ENCODE data around the gene EXOC4. TPM values are rescaled to one million over a fixed set of nuclear protein-coding genes. Genes with fewer than 3 reads are reported as not detected.
"Not testable (repeated sequence)": the region's sequence is repeated elsewhere in the genome, so short reads cannot be mapped to it uniquely, and the experiment has no call there.

The EXOC4 gene
- total RNA-seq, 2 donors from 2014 or later: 52.4 to 74.0 TPM

DNA sequence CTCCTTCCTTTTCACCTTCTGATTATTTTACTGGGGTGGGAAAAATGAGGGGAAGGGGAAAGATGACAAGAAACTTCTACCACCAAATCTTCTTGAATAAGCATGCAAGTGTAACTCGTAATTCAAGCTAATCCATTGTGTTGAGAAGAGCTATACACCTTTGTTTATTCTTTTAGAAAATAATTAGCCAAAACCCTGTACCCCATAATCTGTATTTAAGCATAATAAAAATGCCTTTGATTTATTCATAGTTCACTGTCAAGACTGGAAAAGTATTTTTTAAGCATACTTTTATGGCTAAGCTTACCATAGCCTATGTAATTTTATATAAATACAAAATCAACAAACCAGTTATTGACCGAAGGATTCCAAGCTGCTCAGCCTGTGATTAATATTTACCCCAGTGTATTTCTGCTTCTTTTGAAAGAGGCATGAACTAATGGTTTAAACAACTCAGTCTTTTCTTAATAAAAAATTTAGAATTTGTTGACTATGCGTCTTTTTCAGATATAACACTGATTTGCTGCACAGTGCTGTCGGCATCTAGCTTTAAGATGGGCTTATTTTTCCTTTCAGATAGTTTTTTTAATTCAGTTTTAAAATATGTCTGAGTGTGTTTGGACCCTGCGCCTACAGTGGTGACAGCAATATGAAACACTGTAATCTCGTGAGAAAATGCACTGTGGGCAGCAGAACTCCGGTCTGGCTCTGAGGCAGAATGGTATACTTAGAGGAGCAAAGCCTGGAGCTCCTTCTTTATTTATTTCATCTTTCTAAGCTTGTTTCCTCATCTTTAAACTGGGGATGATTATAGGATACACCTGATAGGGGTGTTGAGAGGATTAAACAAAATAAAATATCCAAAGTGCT lies 635.4 kb downstream of the EXOC4 start:
- no peak overlapping the region for H3K27ac Mint-ChIP-seq
- H3K36me3 Mint-ChIP-seq: no peaks in the 10 kb centered on the region
- ATAC-seq (no peak), DNase-seq (ENCODE audit: low spot score in 2 of 2) (no peak)
- peaks cover 5 to 8% of the 10 kb centered on the region in 2 donors for H3K9me3 Mint-ChIP-seq

DNA sequence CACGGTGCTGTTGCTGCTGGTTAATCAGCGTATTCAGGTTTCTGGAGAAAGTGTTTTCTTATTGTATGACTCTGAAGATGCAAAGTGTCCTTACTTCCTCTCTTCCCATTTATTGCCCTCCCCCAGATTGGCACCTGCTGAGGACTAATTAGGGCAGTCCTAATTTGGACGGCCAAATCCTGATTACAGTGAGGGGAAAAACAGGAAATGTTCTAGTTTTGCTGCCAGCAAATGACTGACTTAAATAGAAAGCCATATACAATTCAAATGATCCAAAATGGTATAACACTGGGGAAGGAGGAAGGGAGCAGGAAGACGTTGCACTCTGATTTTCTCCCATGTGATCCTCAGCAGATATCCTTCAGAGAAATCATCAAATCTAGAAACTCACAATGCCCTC lies 651.9 kb downstream of the EXOC4 start:
- ATAC-seq (no peak), DNase-seq (ENCODE audit: low spot score in 2 of 2) (no peak)
- Mint-ChIP-seq H3K27ac (no peak overlapping the region), H3K9me3 (peaks cover 0 to 3% of the 10 kb centered on the region in 2 donors), H3K36me3 (peaks cover 18 to 20% of the 10 kb centered on the region in 2 donors)

DNA sequence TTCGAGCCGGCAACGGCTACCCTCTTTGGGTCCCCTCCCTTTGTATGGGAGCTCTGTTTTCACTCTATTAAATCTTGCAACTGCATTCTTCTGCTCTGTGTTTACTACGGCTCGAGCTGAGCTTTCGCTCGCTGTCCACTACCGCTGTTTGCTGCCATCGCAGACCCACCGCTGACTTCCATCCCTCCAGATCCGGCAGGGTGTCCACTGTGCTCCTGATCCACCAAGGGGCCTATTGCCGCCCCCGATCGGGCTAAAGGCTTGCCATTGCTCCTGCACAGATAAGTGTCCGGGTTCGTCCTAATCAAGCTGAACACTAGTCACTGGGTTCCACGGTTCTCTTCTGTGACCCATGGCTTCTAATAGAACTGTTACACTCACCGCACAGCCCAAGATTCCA lies 653.7 kb downstream of the EXOC4 start:
- not testable (repeated sequence) for DNase-seq (ENCODE audit: low spot score in 2 of 2); ATAC-seq; H3K27ac Mint-ChIP-seq; H3K9me3 Mint-ChIP-seq
- peaks cover 24 to 26% of the 10 kb centered on the region in 2 donors for H3K36me3 Mint-ChIP-seq

DNA sequence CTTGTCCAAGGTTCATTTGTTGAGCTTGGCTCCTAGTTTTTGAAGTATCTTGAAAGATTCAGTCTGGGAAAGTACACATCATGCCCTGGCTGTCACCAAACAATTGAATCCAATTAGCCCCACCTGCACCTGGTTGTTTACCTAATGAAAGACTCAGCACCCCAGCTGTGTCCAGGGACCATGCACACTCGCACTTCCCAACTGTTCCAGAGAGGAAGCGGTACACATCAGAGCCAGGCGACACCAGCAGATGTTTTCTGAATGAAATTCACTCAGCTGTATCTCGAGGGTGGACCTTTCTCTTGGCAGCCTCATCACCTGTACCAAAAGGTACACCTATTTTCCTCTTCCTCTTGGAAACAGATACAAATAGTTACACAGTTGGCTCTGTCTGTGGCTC lies 657.9 kb downstream of the EXOC4 start:
- H3K36me3 Mint-ChIP-seq: peaks cover 14 to 15% of the 10 kb centered on the region in 2 donors
- H3K27ac Mint-ChIP-seq: no peak overlapping the region
- peaks cover 0 to 3% of the 10 kb centered on the region in 2 donors for H3K9me3 Mint-ChIP-seq
- ATAC-seq (no peak), DNase-seq (ENCODE audit: low spot score in 2 of 2) (no peak)

DNA sequence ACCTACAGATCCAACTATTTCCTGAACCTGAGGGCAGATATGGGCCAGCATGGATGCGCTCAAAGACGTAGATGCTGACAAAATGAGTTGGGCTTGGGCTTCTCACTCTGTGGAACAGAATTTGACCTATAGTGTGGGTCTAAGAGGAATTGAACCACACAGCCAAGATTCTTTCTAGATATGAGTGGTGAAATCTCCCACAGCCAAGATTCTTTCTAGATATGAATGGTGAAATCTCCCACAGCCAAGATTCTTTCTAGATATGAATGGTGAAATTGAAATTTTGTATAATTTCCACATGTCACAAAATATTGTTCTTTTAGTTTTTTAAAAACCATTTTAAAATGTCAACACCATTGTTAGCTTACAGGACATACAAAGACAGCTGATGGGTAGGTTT lies 658.8 kb downstream of the EXOC4 start:
- Mint-ChIP-seq H3K36me3 (peaks cover 18 to 20% of the 10 kb centered on the region in 2 donors), H3K9me3 (peaks cover 0 to 3% of the 10 kb centered on the region in 2 donors), H3K27ac (no peak overlapping the region)
- ATAC-seq: peak in 1 of 2 donors; percentile 77
- no peak for DNase-seq (ENCODE audit: low spot score in 2 of 2)

DNA sequence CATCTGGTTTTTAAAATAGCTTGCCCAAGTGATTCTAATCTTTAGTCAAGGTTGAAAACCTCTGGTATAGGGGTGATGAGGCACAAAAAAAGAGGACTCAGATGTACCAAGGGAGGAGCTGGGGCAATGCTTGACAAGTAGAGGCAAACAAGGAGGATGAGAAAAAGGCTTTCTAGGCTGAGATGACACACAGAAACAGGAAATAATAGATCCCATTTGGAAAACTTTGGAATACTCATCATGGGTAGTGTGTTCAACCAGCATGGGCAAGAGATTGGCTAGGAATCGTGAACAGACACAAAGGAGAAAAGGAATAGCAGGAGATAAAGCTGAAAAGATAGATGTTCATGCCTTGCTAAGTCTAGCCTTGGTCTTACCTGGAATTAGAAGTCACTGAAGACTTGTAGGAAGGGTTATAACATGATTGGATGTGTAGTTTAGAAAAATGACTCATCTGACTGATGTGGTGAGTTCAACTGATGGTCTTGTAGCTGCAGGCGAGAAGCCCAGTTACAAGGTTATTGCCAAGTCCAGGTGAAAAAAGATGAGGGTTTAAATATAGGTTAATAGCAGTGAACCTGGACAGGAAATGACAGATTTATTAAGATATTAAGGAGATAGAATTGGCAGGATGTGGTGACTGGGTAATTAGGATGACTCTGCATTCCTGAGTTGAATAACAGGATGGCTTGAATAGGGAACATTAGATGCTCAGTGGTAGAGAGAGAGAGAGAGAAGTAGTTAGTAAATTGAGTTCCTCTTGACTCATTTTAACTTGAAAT lies 660.2 kb downstream of the EXOC4 start:
- ATAC-seq (peak; percentile 41 to 83), DNase-seq (ENCODE audit: low spot score in 2 of 2) (no peak)
- no peak overlapping the region for H3K27ac Mint-ChIP-seq
- H3K36me3 Mint-ChIP-seq: peaks cover 26 to 28% of the 10 kb centered on the region in 2 donors
- H3K9me3 Mint-ChIP-seq: peaks cover 0 to 3% of the 10 kb centered on the region in 2 donors

DNA sequence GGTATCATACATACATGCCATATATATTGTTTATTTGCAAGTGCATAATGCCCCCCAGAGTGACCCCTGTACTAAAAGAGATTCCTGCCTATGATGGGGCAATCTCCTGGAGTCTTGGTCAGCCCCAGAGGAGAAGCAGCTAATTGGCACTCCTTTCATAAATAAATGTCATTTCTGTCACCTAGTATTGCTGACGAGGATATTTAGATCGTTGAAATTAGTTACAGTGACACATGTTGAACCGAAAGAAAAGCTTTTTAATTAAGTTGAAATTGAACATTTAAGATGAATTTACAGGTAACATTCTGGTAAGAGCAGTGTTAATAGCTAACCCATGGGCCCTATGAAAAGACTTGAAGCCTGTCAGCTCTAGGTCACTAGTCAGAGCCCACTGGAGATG lies 663.7 kb downstream of the EXOC4 start:
- DNase-seq (ENCODE audit: low spot score in 2 of 2) (no peak), ATAC-seq (no peak)
- Mint-ChIP-seq H3K9me3 (peaks cover 11 to 19% of the 10 kb centered on the region in 2 donors), H3K36me3 (peaks cover 38 to 40% of the 10 kb centered on the region in 2 donors), H3K27ac (no peak overlapping the region)

DNA sequence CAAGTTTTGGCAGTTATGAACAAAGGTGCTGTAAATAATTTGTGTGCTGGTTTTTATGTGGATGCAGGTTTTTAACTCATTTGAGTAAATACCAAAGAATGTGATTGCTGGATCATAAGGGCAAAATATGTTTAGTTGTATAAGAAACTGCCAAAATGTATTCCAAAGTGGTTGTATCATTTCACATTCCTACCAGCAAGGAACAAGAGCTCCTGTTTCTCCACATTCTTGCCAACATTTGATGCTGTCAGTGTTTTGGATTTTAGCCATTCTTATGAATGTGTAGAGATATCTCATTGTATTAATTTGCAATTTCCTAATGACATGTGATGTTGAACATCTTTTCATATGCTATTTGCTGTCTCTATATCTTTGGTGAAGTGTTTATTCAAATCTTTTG lies 666.9 kb downstream of the EXOC4 start:
- H3K27ac Mint-ChIP-seq: no peak overlapping the region
- H3K9me3 Mint-ChIP-seq: peaks cover 14 to 16% of the 10 kb centered on the region in 2 donors
- H3K36me3 Mint-ChIP-seq: peaks cover 42 to 43% of the 10 kb centered on the region in 2 donors
- DNase-seq (ENCODE audit: low spot score in 2 of 2): no peak
- ATAC-seq: no peak

DNA sequence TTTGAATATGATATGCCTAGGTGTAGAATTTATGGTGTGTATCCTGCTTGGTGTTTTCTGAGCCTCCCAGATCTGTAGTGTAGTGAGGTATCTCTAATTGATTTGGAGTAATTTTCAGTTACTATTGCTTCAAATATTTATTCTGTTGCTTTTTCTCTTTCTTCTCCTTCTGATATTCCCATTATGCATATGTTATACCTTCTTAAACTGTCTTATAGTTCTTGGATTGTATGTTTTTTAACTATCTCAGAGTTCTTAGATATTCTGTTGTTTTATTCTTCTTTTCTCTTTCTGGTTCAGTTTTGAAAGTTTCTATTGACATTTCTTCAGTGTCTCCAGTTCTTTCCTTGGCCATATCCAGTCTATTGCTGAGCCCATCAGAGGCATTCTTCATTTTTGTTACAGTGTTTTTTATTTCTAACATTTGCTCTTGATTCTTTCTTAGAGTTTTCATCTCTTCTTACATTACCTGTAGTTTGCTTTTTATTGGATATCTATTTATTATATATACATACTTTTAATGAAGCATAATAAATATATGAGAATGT lies 668.8 kb downstream of the EXOC4 start:
- ATAC-seq (no peak), DNase-seq (ENCODE audit: low spot score in 2 of 2) (no peak)
- Mint-ChIP-seq H3K36me3 (peaks cover 37 to 38% of the 10 kb centered on the region in 2 donors), H3K27ac (no peak overlapping the region), H3K9me3 (peaks cover 14 to 16% of the 10 kb centered on the region in 2 donors)

DNA sequence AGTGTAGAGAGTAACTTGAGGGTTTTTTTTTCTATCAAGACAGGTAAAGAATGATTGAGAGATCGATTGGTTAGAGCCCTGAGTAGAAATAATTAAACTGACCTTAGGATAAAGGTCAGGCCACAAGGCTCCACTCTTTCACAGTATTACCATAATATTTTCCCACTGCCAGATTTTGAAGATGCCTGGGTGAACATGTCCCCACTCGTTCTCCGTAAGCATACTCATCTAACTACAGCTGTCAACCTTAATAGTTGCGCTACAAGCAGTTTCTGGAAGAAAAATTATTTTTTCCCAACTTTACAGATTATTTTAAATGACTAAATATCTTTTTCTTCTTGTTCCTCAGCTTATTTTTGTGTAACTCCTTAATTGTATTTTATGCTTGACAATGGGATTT lies 671.1 kb downstream of the EXOC4 start:
- ATAC-seq (no peak), DNase-seq (ENCODE audit: low spot score in 2 of 2) (no peak)
- Mint-ChIP-seq H3K9me3 (peaks cover 14 to 16% of the 10 kb centered on the region in 2 donors), H3K36me3 (peaks cover 27 to 31% of the 10 kb centered on the region in 2 donors), H3K27ac (no peak overlapping the region)

DNA sequence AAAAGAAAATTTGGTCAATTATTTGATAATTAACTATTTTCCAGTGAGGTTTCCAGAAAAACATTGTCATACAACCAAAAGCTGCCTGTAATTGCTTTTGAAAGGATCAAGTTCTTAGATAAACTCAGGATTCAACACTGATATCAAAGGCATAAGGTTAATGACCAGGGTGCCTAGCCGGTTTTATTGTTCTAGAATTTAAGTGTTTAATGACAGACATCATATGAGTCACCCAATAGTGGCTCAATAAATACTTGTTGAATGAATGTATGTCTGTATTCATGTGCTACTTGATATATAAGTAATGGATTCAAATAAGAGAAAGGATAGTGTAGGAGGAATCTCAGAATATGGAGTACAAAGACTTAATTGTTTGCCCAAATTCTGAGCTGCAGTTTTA lies 678.2 kb downstream of the EXOC4 start:
- Mint-ChIP-seq H3K27ac (no peak overlapping the region), H3K9me3 (no peaks in the 10 kb centered on the region), H3K36me3 (peaks cover 0 to 4% of the 10 kb centered on the region in 2 donors)
- DNase-seq (ENCODE audit: low spot score in 2 of 2) (no peak), ATAC-seq (no peak)

DNA sequence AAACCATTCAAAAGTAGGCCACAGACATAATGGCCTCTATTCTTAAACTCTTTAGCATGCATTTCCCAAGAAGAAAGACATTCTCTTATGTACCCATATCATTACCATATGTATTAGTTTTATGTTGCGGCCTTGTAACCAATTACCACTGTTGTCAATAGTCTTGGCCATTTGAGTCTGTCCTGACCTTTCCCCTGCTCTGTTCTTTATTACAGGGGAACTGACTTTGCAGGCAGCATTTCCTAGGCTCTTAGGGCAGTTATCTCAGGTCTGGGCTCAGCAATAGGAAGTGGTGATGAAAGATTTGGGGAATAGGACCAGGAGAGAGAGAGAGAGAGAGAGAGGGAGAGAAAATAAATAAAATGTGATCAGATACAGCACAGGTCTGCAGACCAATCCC lies 679.7 kb downstream of the EXOC4 start:
- Mint-ChIP-seq H3K36me3 (peaks cover 0 to 4% of the 10 kb centered on the region in 2 donors), H3K9me3 (no peaks in the 10 kb centered on the region), H3K27ac (no peak overlapping the region)
- DNase-seq (ENCODE audit: low spot score in 2 of 2) (no peak), ATAC-seq (no peak)

DNA sequence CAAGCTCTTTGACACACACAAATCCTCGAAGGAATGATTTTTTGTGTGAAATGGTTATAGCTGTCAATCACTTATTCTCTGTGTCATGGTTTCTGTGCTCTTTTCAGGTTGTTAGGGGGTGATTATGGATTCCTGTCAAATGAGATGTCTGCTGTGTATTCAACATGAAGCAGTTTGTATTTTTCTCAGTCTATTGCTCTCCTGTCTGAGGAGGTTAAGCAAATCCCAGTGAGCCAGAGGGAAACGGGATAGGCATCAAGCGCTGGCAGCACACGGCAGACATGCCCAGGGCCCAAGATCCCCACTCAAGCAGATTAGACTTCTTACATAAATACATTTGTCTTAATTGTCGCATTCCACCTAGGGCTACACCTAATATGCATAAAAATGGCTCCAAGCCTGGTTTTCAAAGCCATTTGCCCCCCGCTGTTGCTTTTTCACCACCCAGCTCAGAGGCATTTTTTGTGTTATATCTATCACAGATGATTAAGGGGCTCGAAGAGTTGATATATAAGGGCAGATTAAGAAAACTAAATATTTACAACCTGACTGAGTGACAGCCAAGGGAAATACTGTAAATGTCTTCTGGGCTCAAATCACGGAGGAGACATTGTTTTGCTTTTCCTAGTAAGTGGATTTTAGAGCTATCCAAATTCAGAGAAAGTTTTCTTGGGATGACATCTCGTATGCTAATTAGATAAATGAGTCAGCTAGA lies 681.5 kb downstream of the EXOC4 start:
- ATAC-seq: no peak
- no peak for DNase-seq (ENCODE audit: low spot score in 2 of 2)
- Mint-ChIP-seq H3K9me3 (no peaks in the 10 kb centered on the region), H3K36me3 (peaks cover 0 to 11% of the 10 kb centered on the region in 2 donors), H3K27ac (no peak overlapping the region)

DNA sequence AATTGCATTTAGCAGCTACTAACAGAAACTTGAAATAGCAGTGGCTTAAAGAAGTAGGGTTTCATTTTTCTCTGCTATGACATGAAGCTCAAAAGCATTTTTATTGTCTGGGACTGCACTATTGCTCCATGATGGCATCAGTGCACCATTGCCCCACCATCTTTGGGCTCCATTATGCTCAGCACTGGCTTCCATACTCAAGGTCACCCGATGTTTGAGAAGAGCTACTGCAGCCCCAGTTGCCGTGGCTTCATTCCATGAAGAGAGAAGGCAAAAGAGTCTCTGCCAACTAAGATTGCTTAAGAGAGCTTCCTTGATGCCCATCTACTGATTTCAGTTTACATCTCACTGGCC lies 682.1 kb downstream of the EXOC4 start:
- Mint-ChIP-seq H3K27ac (no peak overlapping the region), H3K9me3 (no peaks in the 10 kb centered on the region), H3K36me3 (peaks cover 0 to 11% of the 10 kb centered on the region in 2 donors)
- no peak for ATAC-seq
- no peak for DNase-seq (ENCODE audit: low spot score in 2 of 2)

DNA sequence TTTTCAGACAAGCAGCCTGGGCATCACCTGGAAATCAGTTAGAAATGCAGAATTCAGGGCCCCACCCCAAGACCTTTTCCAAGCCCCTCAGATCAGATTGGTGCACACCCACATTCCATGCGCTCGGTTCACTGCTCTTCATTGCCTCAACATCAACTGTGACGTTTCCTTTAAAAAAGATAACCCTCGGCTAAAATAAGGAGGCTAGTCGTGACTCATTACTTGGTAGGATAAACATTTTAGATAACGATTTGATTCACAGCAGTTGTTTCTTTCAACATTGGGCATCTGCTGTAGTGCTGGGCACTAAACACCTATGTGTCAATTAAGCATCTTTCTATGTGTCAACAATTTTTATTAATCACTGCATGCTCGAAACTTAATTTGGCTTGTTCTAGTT lies 683.2 kb downstream of the EXOC4 start:
- no peak for ATAC-seq
- Mint-ChIP-seq H3K36me3 (peaks cover 0 to 11% of the 10 kb centered on the region in 2 donors), H3K9me3 (no peaks in the 10 kb centered on the region), H3K27ac (no peak overlapping the region)
- DNase-seq (ENCODE audit: low spot score in 2 of 2): no peak

DNA sequence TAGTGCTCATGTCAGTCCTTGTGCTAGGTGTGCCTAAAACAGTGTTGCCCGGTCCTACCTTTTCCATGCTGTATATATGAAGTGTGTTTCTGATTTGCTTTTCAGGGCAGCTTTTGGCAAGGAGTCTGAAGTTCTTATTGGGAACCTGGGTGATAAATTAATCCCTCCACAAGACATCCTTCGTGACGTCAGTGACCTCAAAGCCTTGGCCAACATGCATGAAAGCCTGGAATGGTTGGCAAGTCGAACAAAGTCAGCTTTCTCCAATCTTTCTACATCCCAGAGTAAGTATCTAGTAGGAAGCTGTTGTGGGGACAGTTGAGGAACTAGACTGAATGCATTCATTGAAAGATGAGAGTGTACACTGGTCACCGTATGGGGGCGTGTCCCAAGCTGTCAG lies 684.9 kb downstream of the EXOC4 start:
- Mint-ChIP-seq H3K9me3 (no peaks in the 10 kb centered on the region), H3K36me3 (peaks cover 0 to 11% of the 10 kb centered on the region in 2 donors), H3K27ac (no peak overlapping the region)
- DNase-seq (ENCODE audit: low spot score in 2 of 2) (no peak), ATAC-seq (no peak)

DNA sequence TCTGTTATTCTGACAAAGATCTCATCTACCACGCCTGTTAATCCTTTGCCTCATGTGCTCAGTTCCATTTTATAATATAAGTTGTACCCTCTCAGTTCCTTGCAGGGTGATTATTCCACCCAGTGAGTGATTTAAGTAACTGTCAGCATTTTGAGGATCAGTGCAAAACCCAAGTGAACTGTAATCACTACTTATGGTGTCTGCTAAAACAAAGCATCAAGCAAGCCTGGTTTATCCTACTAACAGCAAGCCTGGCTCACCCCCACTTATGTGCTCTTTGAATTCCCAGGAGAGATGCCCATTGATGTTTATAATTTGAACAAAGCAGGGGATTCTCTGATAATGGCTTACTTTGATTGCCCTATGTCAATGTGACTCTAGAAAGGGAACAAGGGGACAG lies 687.5 kb downstream of the EXOC4 start:
- H3K9me3 Mint-ChIP-seq: no peaks in the 10 kb centered on the region
- no peak overlapping the region for H3K27ac Mint-ChIP-seq
- peaks cover 0 to 11% of the 10 kb centered on the region in 2 donors for H3K36me3 Mint-ChIP-seq
- no peak for ATAC-seq
- no peak for DNase-seq (ENCODE audit: low spot score in 2 of 2)

All from activated naive CD4-positive, alpha-beta T cell treated with anti-CD3 and anti-CD28 coated beads, Interleukin-2, amount 50 U/mL, for 72 hours (primary cell).